Tongue (tissue), 2 donors: ENCODE measurements around the gene METTL3. TPM values are rescaled to one million over a fixed set of nuclear protein-coding genes. Genes with fewer than 3 reads are reported as not detected.

Experiments
- DNase-seq: peaks from one replicate; pipeline ENCODE4 v3.0.0-alpha.2; 2015
- total RNA-seq: library from RNA; depleted of rRNA; stranded (reverse); fragments of >200 nt; gene quantifications from one replicate; pipeline ENCODE4 v1.2.3, GENCODE V29; 2014

METTL3 gene
- total RNA-seq, 1 donor from 2014 or later, result 61.1 TPM

DNA sequence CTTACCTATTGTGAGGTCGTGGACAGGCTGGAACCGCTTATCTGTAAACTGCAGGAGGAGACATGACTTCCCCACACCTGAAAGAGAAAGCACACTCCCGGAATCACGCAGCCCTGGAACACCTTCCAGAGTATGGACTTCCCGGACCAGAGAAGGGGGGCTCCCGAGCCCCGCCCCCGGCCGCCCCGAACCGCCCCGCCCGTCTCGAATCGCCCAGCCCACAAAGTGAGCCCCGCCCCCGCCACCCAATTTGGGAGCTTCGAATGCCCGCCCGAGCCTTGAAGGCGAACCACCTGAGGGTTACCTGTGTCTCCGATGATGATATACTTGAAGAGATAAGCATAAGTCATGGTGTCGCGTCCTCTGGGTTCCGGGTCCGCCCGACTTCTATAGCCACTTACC lies 34.6 kb downstream of the METTL3 start:
- no peak for DNase-seq

DNA sequence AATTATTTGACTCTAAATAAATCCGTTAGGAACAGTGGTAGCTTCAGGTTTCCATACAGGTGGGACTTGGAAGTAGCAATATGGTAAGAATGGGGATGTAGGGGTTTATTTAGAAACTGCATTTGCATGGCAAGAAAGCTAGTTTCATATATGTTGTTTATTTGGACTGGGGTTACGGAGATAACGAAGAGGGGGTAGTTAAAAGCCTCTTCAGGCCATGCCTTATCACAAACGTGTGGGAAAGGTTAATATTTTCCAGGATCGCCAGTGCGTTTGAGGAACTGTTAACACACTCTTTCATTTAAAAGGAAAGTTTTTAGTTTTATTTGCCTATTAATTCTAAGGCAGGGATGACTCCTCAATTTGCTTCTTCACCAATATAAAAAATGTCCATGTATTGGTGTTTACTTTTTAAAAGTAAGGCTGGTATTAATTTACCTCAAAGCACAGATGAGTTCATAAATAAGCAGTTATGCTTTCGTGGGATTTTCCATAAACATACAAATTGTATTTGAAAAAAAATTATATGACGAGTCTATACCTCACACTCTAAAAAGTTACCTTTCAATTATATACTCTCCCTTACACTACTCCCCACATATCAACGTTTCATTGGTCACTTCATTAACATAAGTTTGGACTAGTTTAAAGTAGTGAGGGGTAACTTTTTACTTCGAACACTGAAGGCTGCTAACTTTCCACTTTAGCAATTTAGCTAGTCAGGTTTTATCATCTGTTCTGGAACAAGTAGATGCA lies 35.2 kb downstream of the METTL3 start:
- no peak for DNase-seq

DNA sequence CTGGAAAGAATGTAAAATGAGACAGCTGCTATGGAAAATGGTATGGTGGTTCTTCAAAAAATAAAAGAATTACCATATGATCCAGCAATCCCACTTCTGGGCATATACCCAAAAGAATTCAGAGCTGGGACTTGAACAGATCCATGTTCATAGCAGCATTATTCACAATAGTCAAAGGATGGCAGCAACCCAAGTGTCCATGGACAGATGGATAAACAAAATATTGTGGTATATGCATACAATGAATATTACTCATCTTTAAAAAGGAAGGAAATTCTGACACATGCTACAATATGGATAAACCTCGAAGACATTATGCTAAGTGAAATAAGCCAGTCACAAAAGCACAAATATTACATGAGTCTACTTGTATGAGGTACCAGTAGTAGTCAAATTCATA lies 43.5 kb downstream of the METTL3 start:
- peak; percentile 47 for DNase-seq

DNA sequence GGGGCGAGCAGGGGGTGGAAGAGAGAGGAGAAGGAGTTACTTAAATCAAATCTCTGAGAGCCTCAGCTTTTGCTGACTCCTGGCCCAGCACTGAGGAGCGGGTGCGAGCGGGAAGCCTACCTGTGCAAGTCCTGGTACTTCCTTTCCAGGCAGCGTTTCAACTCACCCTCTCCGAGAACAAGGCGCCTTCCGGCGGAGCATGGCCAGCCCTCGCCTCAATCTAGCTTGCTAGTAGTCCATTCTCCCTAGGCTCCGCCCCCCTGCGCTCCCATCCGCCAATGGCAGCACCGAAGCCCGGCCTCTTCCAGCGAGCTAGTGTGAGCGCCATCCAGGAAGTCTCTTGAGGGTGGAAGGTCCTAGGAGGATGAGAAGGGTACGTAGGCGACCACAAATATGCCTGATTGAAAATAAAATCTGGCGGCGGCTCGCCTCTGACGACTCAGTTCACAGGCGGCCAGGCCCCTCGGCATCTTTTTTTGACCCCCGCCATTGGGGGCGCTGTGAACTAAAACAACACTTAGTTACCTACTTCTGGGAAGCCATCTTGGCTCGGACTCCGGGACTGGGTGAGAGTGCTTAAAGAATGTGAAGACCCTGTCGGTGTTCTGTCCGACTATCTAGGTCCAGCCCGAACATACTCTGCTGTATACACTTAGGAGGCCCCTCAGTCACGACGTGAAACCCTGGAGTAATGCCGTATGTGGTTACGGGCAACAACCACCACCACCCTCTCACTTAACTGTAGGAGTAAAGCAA lies 55.0 kb downstream of the METTL3 start, which contains the start of gene CHD8:
Gene CHD8 (minus strand): TSS at position 212 of the 756 bp plus-strand sequence. CDS start 24,480 bp downstream, outside the sequence.
- peak; percentile 100 for DNase-seq

GRCh38 chr14:21455592-21455911 lies 55.6 kb downstream of the METTL3 start:
- DNase-seq, result no peak

DNA sequence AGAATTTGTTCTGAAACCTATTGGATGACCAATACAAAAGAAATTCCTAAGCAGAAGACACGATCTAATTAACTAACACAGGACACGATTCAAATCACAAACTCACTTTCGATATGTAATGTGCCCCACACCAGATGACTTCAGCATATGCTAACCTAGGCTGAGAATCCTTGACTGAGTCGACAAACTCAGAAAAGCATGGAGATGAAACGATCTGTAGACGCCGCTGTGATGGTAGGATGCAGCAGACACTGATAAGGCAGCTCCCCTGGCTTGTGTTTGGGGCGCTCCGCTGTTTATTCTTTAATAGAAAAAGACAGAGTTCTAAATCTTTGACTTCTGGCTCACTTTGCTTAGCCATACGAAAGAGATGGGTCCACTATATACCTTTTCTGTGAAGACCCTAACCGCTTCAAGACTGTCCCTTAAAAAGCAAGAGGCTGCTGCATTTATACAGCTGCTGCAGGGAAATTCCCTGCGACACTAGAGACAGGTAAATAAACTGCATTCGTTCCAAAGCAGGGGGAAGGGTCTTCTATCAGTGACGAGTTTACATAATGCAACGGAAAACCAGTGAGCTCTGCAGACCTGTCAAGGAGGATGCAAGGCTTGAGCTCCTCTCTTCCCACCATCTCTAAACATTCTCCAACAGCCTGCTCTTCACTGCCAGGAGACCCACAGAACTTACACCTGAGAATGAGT lies 56.1 kb downstream of the METTL3 start:
- no peak for DNase-seq

- no peak for DNase-seq
Observed at GRCh38 chr14:21449899-21450216, 61.3 kb downstream of the METTL3 start.

Other genes starting within 250 kb of the METTL3 start
- gene HNRNPC, start 241.9 kb downstream of the METTL3 start, total RNA-seq, result 509 TPM
- 0.41 TPM for gene RPGRIP1, start 231.3 kb downstream of the METTL3 start, total RNA-seq
- 67.5 TPM for gene SUPT16H, start 127.3 kb downstream of the METTL3 start, total RNA-seq
- gene CHD8, start 55.2 kb downstream of the METTL3 start, total RNA-seq, result 48.0 TPM
- gene RAB2B, start 34.4 kb downstream of the METTL3 start, total RNA-seq, result 17.8 TPM
- 38.2 TPM for gene TOX4, start 34.1 kb downstream of the METTL3 start, total RNA-seq
- 9.0 TPM for gene SALL2, start 15.0 kb upstream of the METTL3 start, total RNA-seq
- gene OR10G3, start 68.7 kb upstream of the METTL3 start, total RNA-seq, result not detected
- gene OR10G2, start 123.6 kb upstream of the METTL3 start, total RNA-seq, result not detected
- gene OR4E2, start 142.5 kb upstream of the METTL3 start, total RNA-seq, result not detected
- not detected for gene OR4E1, start 162.5 kb upstream of the METTL3 start, total RNA-seq